GM19099 (cell line): ENCODE measurements around the gene PRCC.

Source experiments
- POLR2A ChIP-seq: IDR thresholded peaks from 3 replicates; pipeline ENCODE4 v1.6.1; 2011; ENCODE audit warnings: low read depth; ENCODE audit not compliant: insufficient read length; ENCODE audit errors: extremely low read depth

The PRCC gene

GRCh38 chr1:156833603-156834002, 66.3 kb downstream of the PRCC start:
- no peak for TF ChIP-seq POLR2A

GRCh38 chr1:156834322-156834721, 67.0 kb downstream of the PRCC start:
- TF ChIP-seq POLR2A, result no peak

- TF ChIP-seq POLR2A, result no peak
These were observed 68.8 kb downstream of the PRCC start for GRCh38 chr1:156836041-156836654.

- no peak for TF ChIP-seq POLR2A
These were observed 69.6 kb downstream of the PRCC start for GRCh38 chr1:156836892-156837291.

GRCh38 chr1:156838972-156839371, 71.6 kb downstream of the PRCC start:
- no peak for TF ChIP-seq POLR2A

GRCh38 chr1:156839426-156840109, 72.2 kb downstream of the PRCC start:
- TF ChIP-seq POLR2A, result no peak

GRCh38 chr1:156840186-156840897, 73.0 kb downstream of the PRCC start:
- no peak for TF ChIP-seq POLR2A

- TF ChIP-seq POLR2A, result no peak
These were observed 73.6 kb downstream of the PRCC start for GRCh38 chr1:156840898-156841279.

- TF ChIP-seq POLR2A, result no peak
These were observed 74.0 kb downstream of the PRCC start for GRCh38 chr1:156841295-156841855.

- TF ChIP-seq POLR2A, result no peak
These were observed 75.4 kb downstream of the PRCC start for GRCh38 chr1:156842618-156843300.

- TF ChIP-seq POLR2A, result no peak
These were observed 76.8 kb downstream of the PRCC start for GRCh38 chr1:156844102-156844501.

GRCh38 chr1:156844638-156845037, 77.3 kb downstream of the PRCC start:
- no peak for TF ChIP-seq POLR2A

- no peak for TF ChIP-seq POLR2A
These were observed 78.0 kb downstream of the PRCC start for GRCh38 chr1:156845055-156845952.

GRCh38 chr1:156845953-156846545, 78.7 kb downstream of the PRCC start:
- TF ChIP-seq POLR2A, result no peak
